K562 (cell line): Measurements from ENCODE around the gene ZER1. TPM values are rescaled to one million over a fixed set of nuclear protein-coding genes. Genes with fewer than 3 reads are reported as not detected.

Source experiments
- ATF7 ChIP-seq: fragments of 450-650 bp; IDR thresholded peaks from 2 replicates; pipeline ENCODE4 v1.7.1; 2014; ENCODE audit warnings: mild to moderate bottlenecking, moderate library complexity
- BRD9 ChIP-seq: fragments of 450-650 bp; IDR thresholded peaks from 2 replicates; pipeline ENCODE4 v1.6.1; 2018; ENCODE audit warnings: low read depth; ENCODE audit not compliant: partially characterized antibody
- ELF2 ChIP-seq: fragments of 250-450 bp; sonication (Bioruptor Pico); IDR thresholded peaks from 2 replicates; pipeline ENCODE4 v1.5.0; 2021; ENCODE audit warnings: mild to moderate bottlenecking
- HDAC2 ChIP-seq: fragments of 450-650 bp; IDR thresholded peaks from 2 replicates; pipeline ENCODE4 v1.6.1; 2016; ENCODE audit warnings: mild to moderate bottlenecking
- MYC ChIP-seq, 2 experiments: fragments of 250-450 bp in 1 of 2; sonication (Bioruptor Pico) in 1 of 2; IDR thresholded peaks; 2 replicates each; pipeline versions ENCODE4 v1.5.1 to v1.6.1; 2012 to 2021; ENCODE audit warnings: low read depth in 2 of 2, borderline replicate concordance in 1 of 2, improper control_type of control experiment in 1 of 2, low read length in 1 of 2, mild to moderate bottlenecking in 1 of 2, moderate library complexity in 1 of 2
- NR1H2 ChIP-seq: sonication (generic); formaldehyde crosslinking; IDR thresholded peaks from 2 replicates; pipeline ENCODE4 v1.4.0; 2020; ENCODE audit warnings: mild to moderate bottlenecking, missing genetic modification reagents
- RAD21 ChIP-seq, 2 experiments: fragments of 250-450 bp in 1 of 2; fragments of 450-650 bp in 1 of 2; sonication (Bioruptor Pico) in 1 of 2; formaldehyde crosslinking in 1 of 2; IDR thresholded peaks in 1 of 2; conservative IDR thresholded peaks in 1 of 2; 2 replicates each; pipeline versions ENCODE4 v1.4.0 to v1.8.0; 2020 to 2022; ENCODE audit warnings: mild to moderate bottlenecking in 2 of 2, moderate library complexity in 1 of 2
- RCOR1 ChIP-seq, 2 experiments: IDR thresholded peaks; 2 replicates each; pipeline ENCODE4 v1.6.1; 2012; ENCODE audit warnings: low read depth in 2 of 2, low read length in 2 of 2, borderline replicate concordance in 1 of 2, improper control_type of control experiment in 1 of 2
- SIX5 ChIP-seq, 2 experiments: IDR thresholded peaks; 2 replicates each; pipeline ENCODE4 v1.6.1; 2011; ENCODE audit warnings: low read length in 2 of 2, borderline replicate concordance in 1 of 2, low read depth in 1 of 2, mild to moderate bottlenecking in 1 of 2, moderate library complexity in 1 of 2; ENCODE audit not compliant: insufficient read depth in 1 of 2
- SMARCA5 ChIP-seq: fragments of 450-650 bp; IDR thresholded peaks from 2 replicates; pipeline ENCODE4 v1.6.1; 2016
- SP1 ChIP-seq: sonication (generic); formaldehyde crosslinking; IDR thresholded peaks from 2 replicates; pipeline ENCODE4 v1.8.1; 2022; ENCODE audit warnings: mild to moderate bottlenecking, missing genetic modification reagents
- TARDBP ChIP-seq: fragments of 450-650 bp; IDR thresholded peaks from 2 replicates; pipeline ENCODE4 v1.6.1; 2016
- ZFPM2 ChIP-seq: fragments of 250-450 bp; sonication (Bioruptor Pico); IDR thresholded peaks from 2 replicates; pipeline ENCODE4 v1.5.1; 2022; ENCODE audit warnings: mild to moderate bottlenecking
- ZNF124 ChIP-seq: sonication (generic); formaldehyde crosslinking; IDR thresholded peaks from 2 replicates; pipeline ENCODE4 v1.8.1; 2022; ENCODE audit warnings: missing genetic modification reagents
- ZNF134 ChIP-seq: fragments of 250-450 bp; sonication (Bioruptor Pico); conservative IDR thresholded peaks from 2 replicates; pipeline ENCODE4 v1.4.0; 2020
- polyA plus RNA-seq, 8 experiments: library from polyadenylated mRNA; depleted of rRNA in 4 of 8; stranded (reverse) in 5 of 8; unstranded in 3 of 8; fragments of >200 nt; fragmentation: Nextera tagmentation in 2 of 8; fragmentation: Illumina TruSeq in 1 of 8; extraction: Ambion mirVana in 2 of 8; extraction: Trizol in 1 of 8; gene quantifications; 2 replicates each; pipeline versions ENCODE4 v1.2.1 to v1.2.3, GENCODE V29; 2011 to 2014; ENCODE audit warnings: inconsistent platforms in 1 of 8, missing spikeins in 1 of 8
- total RNA-seq, 7 experiments: library from RNA; depleted of rRNA in 6 of 7; stranded (reverse); fragments of >200 nt in 6 of 7; fragmentation: Illumina TruSeq in 2 of 7; extraction: Trizol in 2 of 7; gene quantifications; 2 replicates each; pipeline versions ENCODE4 v1.2.1 to v1.2.3, GENCODE V29; 2011 to 2021; ENCODE audit warnings: low replicate concordance in 1 of 7
- TF ChIP-seq, protein P1 (sequence below), 2 experiments: IDR thresholded peaks; 2 replicates each; pipeline ENCODE4 v1.6.1; 2012; ENCODE audit warnings: improper control_type of control experiment in 2 of 2, low read depth in 2 of 2, low read length in 2 of 2, borderline replicate concordance in 1 of 2
- TF ChIP-seq, protein P2 (sequence below): fragments of 150-350 bp; conservative IDR thresholded peaks from 2 replicates; pipeline ENCODE4 v1.6.1; 2014; ENCODE audit warnings: low read length
- TF ChIP-seq, protein P3 (sequence below): fragments of 250-450 bp; sonication (Bioruptor Pico); IDR thresholded peaks from 2 replicates; pipeline ENCODE4 v1.5.0; 2020; ENCODE audit warnings: mild to moderate bottlenecking, borderline replicate concordance
- TF ChIP-seq, protein P4 (sequence below), 2 experiments: fragments of 250-450 bp in 1 of 2; fragments of 450-650 bp in 1 of 2; sonication (Bioruptor Pico) in 1 of 2; IDR thresholded peaks; 2 replicates each; pipeline versions ENCODE4 v1.6.1 to v1.8.0; 2016 to 2021; ENCODE audit warnings: mild to moderate bottlenecking in 2 of 2, moderate library complexity in 2 of 2, missing compliant biosample characterization in 1 of 2, missing genetic modification characterization in 1 of 2

The ZER1 gene
- total and polyA plus RNA-seq, 9 of the 15 experiments (the other 6 are each of a cell fraction or from before 2014, with no cell fraction given) = 0.07 to 10.7 (median 6.2) TPM

DNA sequence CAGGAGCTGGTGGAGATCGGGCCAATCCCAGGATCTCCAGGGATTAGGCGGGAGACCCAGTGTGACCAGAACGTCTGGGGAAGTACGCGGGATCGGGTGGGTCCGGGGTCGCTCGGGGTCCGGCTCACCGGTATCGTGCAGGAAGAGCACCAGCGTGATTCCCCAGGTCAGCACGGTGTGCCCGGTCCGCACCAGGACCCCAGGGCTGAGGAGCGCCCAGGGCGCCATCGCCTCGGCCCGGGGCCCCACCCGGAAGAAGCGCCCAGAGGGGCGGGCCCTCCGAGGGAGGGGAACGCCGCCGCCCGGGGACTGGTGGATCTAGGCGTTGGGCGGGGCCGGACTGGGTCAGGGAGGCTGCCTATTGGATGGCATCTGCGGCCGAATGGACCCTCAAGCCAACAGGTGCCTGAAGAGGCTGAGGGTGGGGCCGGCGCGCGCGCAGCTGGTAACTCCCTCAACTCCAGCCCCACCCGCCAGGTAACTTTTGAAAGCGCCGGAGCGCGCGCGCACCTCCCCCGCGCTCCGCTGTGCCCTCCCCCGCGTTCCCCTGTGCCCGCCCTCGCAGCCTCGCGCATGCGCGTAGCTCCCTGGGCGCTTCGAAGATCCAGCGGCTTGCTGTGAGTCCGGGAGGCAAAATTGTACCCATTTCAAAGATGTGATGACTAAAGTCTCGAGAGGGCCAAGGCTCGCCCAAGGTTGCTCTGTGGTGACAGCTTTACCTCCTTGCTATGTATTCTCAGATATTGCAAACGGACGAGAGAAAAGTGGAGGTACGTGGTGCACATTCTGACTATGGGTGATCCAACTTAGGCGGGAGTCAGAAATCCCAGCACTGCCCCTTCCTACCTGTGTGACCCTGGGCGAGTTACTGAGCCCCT, 47.6 kb downstream of the ZER1 start, which contains the start of gene ZDHHC12 (continued):
- TF ChIP-seq SP1 = peak; percentile 96
- TF ChIP-seq ZFPM2 (CRISPR knock-in tag) = no peak
- peak; percentile 100 for TF ChIP-seq SMARCA5
- TF ChIP-seq, protein P1, sequence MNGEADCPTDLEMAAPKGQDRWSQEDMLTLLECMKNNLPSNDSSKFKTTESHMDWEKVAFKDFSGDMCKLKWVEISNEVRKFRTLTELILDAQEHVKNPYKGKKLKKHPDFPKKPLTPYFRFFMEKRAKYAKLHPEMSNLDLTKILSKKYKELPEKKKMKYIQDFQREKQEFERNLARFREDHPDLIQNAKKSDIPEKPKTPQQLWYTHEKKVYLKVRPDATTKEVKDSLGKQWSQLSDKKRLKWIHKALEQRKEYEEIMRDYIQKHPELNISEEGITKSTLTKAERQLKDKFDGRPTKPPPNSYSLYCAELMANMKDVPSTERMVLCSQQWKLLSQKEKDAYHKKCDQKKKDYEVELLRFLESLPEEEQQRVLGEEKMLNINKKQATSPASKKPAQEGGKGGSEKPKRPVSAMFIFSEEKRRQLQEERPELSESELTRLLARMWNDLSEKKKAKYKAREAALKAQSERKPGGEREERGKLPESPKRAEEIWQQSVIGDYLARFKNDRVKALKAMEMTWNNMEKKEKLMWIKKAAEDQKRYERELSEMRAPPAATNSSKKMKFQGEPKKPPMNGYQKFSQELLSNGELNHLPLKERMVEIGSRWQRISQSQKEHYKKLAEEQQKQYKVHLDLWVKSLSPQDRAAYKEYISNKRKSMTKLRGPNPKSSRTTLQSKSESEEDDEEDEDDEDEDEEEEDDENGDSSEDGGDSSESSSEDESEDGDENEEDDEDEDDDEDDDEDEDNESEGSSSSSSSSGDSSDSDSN (IDR thresholded peaks at IDR 0.05; ENCODE audit: borderline replicate concordance in 1 of 2, low read depth in 2 of 2, low read length in 2 of 2) = no peak
- no peak for TF ChIP-seq SIX5 (IDR thresholded peaks at IDR 0.05; ENCODE audit: borderline replicate concordance in 1 of 2, insufficient read depth in 1 of 2, low read depth in 1 of 2, low read length in 2 of 2)
- TF ChIP-seq RCOR1 (IDR thresholded peaks at IDR 0.05; ENCODE audit: borderline replicate concordance in 1 of 2, low read depth in 2 of 2, low read length in 2 of 2) = peak; percentile 76 to 97; a peak in 3 of 4 replicates
- no peak for TF ChIP-seq TARDBP
- no peak for TF ChIP-seq ZNF124 (CRISPR knock-in tag)
- TF ChIP-seq ZNF134 (CRISPR knock-in tag) = no peak
- TF ChIP-seq MYC (IDR thresholded peaks at IDR 0.05; ENCODE audit: low read depth, low read length) = peak; percentile 68
- no peak; the same call in 1 of the 2 replicates for TF ChIP-seq MYC (CRISPR knock-in tag; IDR thresholded peaks at IDR 0.05; ENCODE audit: borderline replicate concordance, low read depth)
- TF ChIP-seq HDAC2 = peak; percentile 99
- TF ChIP-seq, protein P2, sequence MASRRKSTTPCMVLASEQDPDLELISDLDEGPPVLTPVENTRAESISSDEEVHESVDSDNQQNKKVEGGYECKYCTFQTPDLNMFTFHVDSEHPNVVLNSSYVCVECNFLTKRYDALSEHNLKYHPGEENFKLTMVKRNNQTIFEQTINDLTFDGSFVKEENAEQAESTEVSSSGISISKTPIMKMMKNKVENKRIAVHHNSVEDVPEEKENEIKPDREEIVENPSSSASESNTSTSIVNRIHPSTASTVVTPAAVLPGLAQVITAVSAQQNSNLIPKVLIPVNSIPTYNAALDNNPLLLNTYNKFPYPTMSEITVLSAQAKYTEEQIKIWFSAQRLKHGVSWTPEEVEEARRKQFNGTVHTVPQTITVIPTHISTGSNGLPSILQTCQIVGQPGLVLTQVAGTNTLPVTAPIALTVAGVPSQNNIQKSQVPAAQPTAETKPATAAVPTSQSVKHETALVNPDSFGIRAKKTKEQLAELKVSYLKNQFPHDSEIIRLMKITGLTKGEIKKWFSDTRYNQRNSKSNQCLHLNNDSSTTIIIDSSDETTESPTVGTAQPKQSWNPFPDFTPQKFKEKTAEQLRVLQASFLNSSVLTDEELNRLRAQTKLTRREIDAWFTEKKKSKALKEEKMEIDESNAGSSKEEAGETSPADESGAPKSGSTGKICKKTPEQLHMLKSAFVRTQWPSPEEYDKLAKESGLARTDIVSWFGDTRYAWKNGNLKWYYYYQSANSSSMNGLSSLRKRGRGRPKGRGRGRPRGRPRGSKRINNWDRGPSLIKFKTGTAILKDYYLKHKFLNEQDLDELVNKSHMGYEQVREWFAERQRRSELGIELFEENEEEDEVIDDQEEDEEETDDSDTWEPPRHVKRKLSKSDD = 0 out of 2 replicates have a peak, but pooled peaks have one; percentile 15
- TF ChIP-seq ATF7 = peak; percentile 74
- TF ChIP-seq, protein P3, sequence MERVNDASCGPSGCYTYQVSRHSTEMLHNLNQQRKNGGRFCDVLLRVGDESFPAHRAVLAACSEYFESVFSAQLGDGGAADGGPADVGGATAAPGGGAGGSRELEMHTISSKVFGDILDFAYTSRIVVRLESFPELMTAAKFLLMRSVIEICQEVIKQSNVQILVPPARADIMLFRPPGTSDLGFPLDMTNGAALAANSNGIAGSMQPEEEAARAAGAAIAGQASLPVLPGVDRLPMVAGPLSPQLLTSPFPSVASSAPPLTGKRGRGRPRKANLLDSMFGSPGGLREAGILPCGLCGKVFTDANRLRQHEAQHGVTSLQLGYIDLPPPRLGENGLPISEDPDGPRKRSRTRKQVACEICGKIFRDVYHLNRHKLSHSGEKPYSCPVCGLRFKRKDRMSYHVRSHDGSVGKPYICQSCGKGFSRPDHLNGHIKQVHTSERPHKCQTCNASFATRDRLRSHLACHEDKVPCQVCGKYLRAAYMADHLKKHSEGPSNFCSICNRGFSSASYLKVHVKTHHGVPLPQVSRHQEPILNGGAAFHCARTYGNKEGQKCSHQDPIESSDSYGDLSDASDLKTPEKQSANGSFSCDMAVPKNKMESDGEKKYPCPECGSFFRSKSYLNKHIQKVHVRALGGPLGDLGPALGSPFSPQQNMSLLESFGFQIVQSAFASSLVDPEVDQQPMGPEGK (CRISPR knock-in tag) = no peak
- TF ChIP-seq, protein P4, sequence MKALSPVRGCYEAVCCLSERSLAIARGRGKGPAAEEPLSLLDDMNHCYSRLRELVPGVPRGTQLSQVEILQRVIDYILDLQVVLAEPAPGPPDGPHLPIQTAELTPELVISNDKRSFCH (CRISPR knock-in tag; IDR thresholded peaks at IDR 0.05) = no peak
- TF ChIP-seq, protein P4 (tag; IDR thresholded peaks at IDR 0.05) = no peak
- TF ChIP-seq NR1H2 = no peak
- TF ChIP-seq BRD9 = peak; percentile 70
- TF ChIP-seq RAD21 (CRISPR knock-in tag; conservative IDR thresholded peaks at IDR 0.05 in 1 of 2, IDR thresholded peaks at IDR 0.05 in 1 of 2) = no peak
- TF ChIP-seq ELF2 (CRISPR knock-in tag) = peak; percentile 90
